SK-N-SH treated with all-trans-retinoic acid at 6 μM for 48 hours (cell line): ENCODE data around the gene MAP2K4.

ENCODE experiments used
- ATAC-seq: fragments of 200-7000 bp; cut with Tn5 transposase; 3 replicates; pipeline ENCODE4 v1.9.1; 2020; ENCODE audit warnings: mild to moderate bottlenecking, moderate library complexity
- ARNTL ChIP-seq: fragments of 450-650 bp; formaldehyde crosslinking; IDR thresholded peaks from 2 replicates; pipeline ENCODE4 v1.5.0; 2020; ENCODE audit warnings: low read depth, mild to moderate bottlenecking, moderate library complexity, borderline replicate concordance
- CSDC2 ChIP-seq: fragments of 250-450 bp; sonication (Bioruptor Pico); IDR thresholded peaks from 2 replicates; pipeline ENCODE4 v1.5.0; 2020; ENCODE audit warnings: mild to moderate bottlenecking, moderate library complexity
- ESRRG ChIP-seq: fragments of 250-450 bp; sonication (Bioruptor Pico); IDR thresholded peaks from 2 replicates; pipeline ENCODE4 v1.6.1; 2021; ENCODE audit warnings: mild to moderate bottlenecking
- GLIS3 ChIP-seq: fragments of 250-450 bp; sonication (Bioruptor Pico); IDR thresholded peaks from 2 replicates; pipeline ENCODE4 v1.5.0; 2020; ENCODE audit warnings: mild to moderate bottlenecking, moderate library complexity
- ISL1 ChIP-seq: fragments of 250-450 bp; sonication (Bioruptor Pico); IDR thresholded peaks from 2 replicates; pipeline ENCODE4 v2.1.2; 2022; ENCODE audit warnings: mild to moderate bottlenecking, moderate library complexity
- OSR1 ChIP-seq: fragments of 250-450 bp; sonication (Bioruptor Pico); IDR thresholded peaks from 2 replicates; pipeline ENCODE4 v1.8.0; 2022; ENCODE audit warnings: moderate library complexity, mild to moderate bottlenecking, inconsistent platforms
- PPARA ChIP-seq: fragments of 250-450 bp; sonication (Bioruptor Pico); IDR thresholded peaks from 2 replicates; pipeline ENCODE4 v1.5.0; 2020; ENCODE audit warnings: mild to moderate bottlenecking, borderline replicate concordance
- RARB ChIP-seq: fragments of 250-450 bp; sonication (Bioruptor Pico); IDR thresholded peaks from 2 replicates; pipeline ENCODE4 v1.8.0; 2021; ENCODE audit warnings: mild to moderate bottlenecking, moderate library complexity
- SNAI2 ChIP-seq: fragments of 250-450 bp; sonication (Bioruptor Pico); IDR thresholded peaks from 2 replicates; pipeline ENCODE4 v1.5.0; 2020; ENCODE audit warnings: mild to moderate bottlenecking, moderate library complexity
- TCF4 ChIP-seq: fragments of 250-450 bp; sonication (Bioruptor Pico); IDR thresholded peaks from 2 replicates; pipeline ENCODE4 v1.8.0; 2021; ENCODE audit warnings: mild to moderate bottlenecking, moderate library complexity, borderline replicate concordance
- TOX ChIP-seq: fragments of 250-450 bp; sonication (Bioruptor Pico); IDR thresholded peaks from 2 replicates; pipeline ENCODE4 v1.8.0; 2021; ENCODE audit warnings: mild to moderate bottlenecking, moderate library complexity, borderline replicate concordance
- TSHZ2 ChIP-seq: fragments of 250-450 bp; sonication (Bioruptor Pico); IDR thresholded peaks from 2 replicates; pipeline ENCODE4 v1.5.0; 2020; ENCODE audit warnings: mild to moderate bottlenecking, moderate library complexity
- ZC3H10 ChIP-seq: fragments of 250-450 bp; sonication (Bioruptor Pico); IDR thresholded peaks from 2 replicates; pipeline ENCODE4 v1.5.1; 2021; ENCODE audit warnings: mild to moderate bottlenecking, moderate library complexity
- ZFP3 ChIP-seq: fragments of 250-450 bp; sonication (Bioruptor Pico); IDR thresholded peaks from 2 replicates; pipeline ENCODE4 v1.5.0; 2020; ENCODE audit warnings: mild to moderate bottlenecking, moderate library complexity
- ZFP30 ChIP-seq: fragments of 450-650 bp; formaldehyde crosslinking; IDR thresholded peaks from 2 replicates; pipeline ENCODE4 v1.5.0; 2022; ENCODE audit warnings: mild to moderate bottlenecking, moderate library complexity
- ZNF8 ChIP-seq: fragments of 450-650 bp; formaldehyde crosslinking; IDR thresholded peaks from 2 replicates; pipeline ENCODE4 v1.5.0; 2020; ENCODE audit warnings: mild to moderate bottlenecking, moderate library complexity
- TF ChIP-seq, protein P1 (sequence below): fragments of 250-450 bp; sonication (Bioruptor Pico); IDR thresholded peaks from 2 replicates; pipeline ENCODE4 v1.5.1; 2021; ENCODE audit warnings: mild to moderate bottlenecking, moderate library complexity
- TF ChIP-seq, protein P2 (sequence below): fragments of 250-450 bp; sonication (Bioruptor Pico); IDR thresholded peaks from 2 replicates; pipeline ENCODE4 v1.8.0; 2020; ENCODE audit warnings: mild to moderate bottlenecking, moderate library complexity, borderline replicate concordance
- TF ChIP-seq, protein P3 (sequence below): fragments of 250-450 bp; sonication (Bioruptor Pico); IDR thresholded peaks from 2 replicates; pipeline ENCODE4 v1.8.0; 2021; ENCODE audit warnings: low read depth, mild to moderate bottlenecking, moderate library complexity, borderline replicate concordance

MAP2K4 gene

DNA sequence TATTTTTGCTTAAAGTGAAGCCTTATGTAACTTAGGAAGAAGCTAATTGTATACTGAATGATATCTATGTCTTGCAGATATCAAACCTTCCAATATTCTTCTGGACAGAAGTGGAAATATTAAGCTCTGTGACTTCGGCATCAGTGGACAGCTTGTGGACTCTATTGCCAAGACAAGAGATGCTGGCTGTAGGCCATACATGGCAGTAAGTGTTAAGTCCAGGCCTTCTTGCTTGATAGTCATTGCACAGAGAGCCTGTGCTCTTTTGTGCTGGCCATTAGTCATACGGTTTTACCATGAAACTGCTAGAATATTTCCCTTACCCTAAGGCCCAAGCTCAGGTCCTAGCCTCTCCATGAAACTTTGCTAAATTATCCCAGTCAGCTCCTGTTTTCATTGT is 92.5 kb downstream of the MAP2K4 start:
- ATAC-seq = no peak
- TF ChIP-seq GLIS3 (CRISPR knock-in tag) (no peak), ESRRG (CRISPR knock-in tag) (no peak), TOX (CRISPR knock-in tag) (no peak), ZFP30 (CRISPR knock-in tag) (no peak), ZFP3 (CRISPR knock-in tag) (no peak), TSHZ2 (CRISPR knock-in tag) (no peak), ZC3H10 (CRISPR knock-in tag) (no peak), CSDC2 (CRISPR knock-in tag) (no peak), OSR1 (CRISPR knock-in tag) (no peak), SNAI2 (CRISPR knock-in tag) (no peak), ISL1 (CRISPR knock-in tag) (no peak)
- TF ChIP-seq, protein P1, sequence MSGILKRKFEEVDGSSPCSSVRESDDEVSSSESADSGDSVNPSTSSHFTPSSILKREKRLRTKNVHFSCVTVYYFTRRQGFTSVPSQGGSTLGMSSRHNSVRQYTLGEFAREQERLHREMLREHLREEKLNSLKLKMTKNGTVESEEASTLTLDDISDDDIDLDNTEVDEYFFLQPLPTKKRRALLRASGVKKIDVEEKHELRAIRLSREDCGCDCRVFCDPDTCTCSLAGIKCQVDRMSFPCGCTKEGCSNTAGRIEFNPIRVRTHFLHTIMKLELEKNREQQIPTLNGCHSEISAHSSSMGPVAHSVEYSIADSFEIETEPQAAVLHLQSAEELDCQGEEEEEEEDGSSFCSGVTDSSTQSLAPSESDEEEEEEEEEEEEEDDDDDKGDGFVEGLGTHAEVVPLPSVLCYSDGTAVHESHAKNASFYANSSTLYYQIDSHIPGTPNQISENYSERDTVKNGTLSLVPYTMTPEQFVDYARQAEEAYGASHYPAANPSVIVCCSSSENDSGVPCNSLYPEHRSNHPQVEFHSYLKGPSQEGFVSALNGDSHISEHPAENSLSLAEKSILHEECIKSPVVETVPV (CRISPR knock-in tag) = no peak
- TF ChIP-seq, protein P2, sequence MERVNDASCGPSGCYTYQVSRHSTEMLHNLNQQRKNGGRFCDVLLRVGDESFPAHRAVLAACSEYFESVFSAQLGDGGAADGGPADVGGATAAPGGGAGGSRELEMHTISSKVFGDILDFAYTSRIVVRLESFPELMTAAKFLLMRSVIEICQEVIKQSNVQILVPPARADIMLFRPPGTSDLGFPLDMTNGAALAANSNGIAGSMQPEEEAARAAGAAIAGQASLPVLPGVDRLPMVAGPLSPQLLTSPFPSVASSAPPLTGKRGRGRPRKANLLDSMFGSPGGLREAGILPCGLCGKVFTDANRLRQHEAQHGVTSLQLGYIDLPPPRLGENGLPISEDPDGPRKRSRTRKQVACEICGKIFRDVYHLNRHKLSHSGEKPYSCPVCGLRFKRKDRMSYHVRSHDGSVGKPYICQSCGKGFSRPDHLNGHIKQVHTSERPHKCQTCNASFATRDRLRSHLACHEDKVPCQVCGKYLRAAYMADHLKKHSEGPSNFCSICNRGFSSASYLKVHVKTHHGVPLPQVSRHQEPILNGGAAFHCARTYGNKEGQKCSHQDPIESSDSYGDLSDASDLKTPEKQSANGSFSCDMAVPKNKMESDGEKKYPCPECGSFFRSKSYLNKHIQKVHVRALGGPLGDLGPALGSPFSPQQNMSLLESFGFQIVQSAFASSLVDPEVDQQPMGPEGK (CRISPR knock-in tag) = no peak
- TF ChIP-seq, protein P3, sequence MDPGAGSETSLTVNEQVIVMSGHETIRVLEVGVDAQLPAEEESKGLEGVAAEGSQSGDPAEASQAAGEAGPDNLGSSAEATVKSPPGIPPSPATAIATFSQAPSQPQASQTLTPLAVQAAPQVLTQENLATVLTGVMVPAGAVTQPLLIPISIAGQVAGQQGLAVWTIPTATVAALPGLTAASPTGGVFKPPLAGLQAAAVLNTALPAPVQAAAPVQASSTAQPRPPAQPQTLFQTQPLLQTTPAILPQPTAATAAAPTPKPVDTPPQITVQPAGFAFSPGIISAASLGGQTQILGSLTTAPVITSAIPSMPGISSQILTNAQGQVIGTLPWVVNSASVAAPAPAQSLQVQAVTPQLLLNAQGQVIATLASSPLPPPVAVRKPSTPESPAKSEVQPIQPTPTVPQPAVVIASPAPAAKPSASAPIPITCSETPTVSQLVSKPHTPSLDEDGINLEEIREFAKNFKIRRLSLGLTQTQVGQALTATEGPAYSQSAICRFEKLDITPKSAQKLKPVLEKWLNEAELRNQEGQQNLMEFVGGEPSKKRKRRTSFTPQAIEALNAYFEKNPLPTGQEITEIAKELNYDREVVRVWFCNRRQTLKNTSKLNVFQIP (CRISPR knock-in tag) = no peak
- TF ChIP-seq, all 23 proteins: peak for 0

- no peak for TF ChIP-seq TCF4
- TF ChIP-seq, protein P2 (CRISPR knock-in tag) = no peak
- no peak for TF ChIP-seq RARB (CRISPR knock-in tag)
- no peak for TF ChIP-seq CSDC2 (CRISPR knock-in tag)
- TF ChIP-seq, protein P3 (CRISPR knock-in tag) = no peak
- TF ChIP-seq GLIS3 (CRISPR knock-in tag) = no peak
- TF ChIP-seq ISL1 (CRISPR knock-in tag) = no peak
- no peak for TF ChIP-seq ZFP30 (CRISPR knock-in tag)
- TF ChIP-seq ARNTL (CRISPR knock-in tag) = no peak
- TF ChIP-seq ESRRG (CRISPR knock-in tag) = no peak
- no peak for TF ChIP-seq ZFP3 (CRISPR knock-in tag)
- no peak for TF ChIP-seq PPARA (CRISPR knock-in tag)
- TF ChIP-seq TOX (CRISPR knock-in tag) = no peak
- TF ChIP-seq ZNF8 (CRISPR knock-in tag) = no peak
- ATAC-seq = no peak
Observed at GRCh38 chr17:12114686-12115418, 94.2 kb downstream of the MAP2K4 start.
